NCI-H2227 (cell line): ENCODE measurements around the gene AP3B1.

Source experiments
- DNase-seq: peaks from one replicate; lab custom pipeline; 2025; ENCODE audit not compliant: unreplicated experiment; lab: John Stamatoyannopoulos, UW

Gene AP3B1

GRCh38 chr5:78007233-78007632, 287.3 kb downstream of the AP3B1 start:
- DNase-seq: no peak

GRCh38 chr5:78006449-78006848, 288.0 kb downstream of the AP3B1 start:
- no peak for DNase-seq

GRCh38 chr5:78005021-78005785, 289.3 kb downstream of the AP3B1 start:
- peak; percentile 12 for DNase-seq

GRCh38 chr5:78004559-78004958, 289.9 kb downstream of the AP3B1 start:
- DNase-seq: no peak

DNA sequence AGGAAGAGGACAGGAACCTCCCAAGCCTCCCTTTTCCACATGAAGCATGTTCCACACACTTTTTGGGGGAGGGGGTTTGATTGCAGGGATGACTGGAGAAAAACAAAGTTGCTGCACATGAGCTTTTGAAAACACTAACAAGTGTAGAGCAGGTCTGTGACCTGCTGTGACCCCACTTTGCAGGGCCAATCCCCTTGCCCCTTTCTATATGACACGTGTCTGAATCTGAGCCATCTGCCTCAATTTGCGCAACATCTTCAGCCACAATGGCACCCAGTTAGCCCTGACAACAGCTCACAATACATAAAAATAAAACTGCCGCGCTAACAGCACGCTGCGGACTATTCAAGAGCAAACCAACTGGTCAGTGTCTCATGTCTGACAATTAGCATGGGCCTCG, 290.6 kb downstream of the AP3B1 start:
- peak; percentile 17 for DNase-seq

- DNase-seq: no peak
These were observed 291.0 kb downstream of the AP3B1 start for GRCh38 chr5:78003450-78003849.

GRCh38 chr5:78002690-78003089, 291.8 kb downstream of the AP3B1 start:
- no peak for DNase-seq

DNA sequence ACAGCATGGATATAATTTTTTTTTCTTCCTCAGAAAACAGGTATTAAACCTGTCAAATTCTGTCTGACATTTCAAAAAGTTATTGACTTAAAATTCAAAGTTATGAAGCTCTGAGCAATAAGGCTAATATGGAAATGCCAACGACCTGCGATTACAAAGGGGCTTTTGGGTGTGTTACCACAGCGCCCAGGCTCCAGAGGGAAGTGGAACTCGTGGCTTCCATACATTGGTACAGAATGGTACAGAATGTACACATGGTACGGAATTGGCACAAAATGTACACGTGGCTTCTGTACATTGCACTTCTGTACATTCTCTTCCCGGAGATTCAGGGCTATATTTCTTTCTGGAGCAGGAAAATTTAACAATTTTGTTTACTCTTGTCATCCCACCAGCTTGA, 293.3 kb downstream of the AP3B1 start:
- no peak for DNase-seq

- no peak for DNase-seq
These were observed 294.3 kb downstream of the AP3B1 start for GRCh38 chr5:78000191-78000590.

DNA sequence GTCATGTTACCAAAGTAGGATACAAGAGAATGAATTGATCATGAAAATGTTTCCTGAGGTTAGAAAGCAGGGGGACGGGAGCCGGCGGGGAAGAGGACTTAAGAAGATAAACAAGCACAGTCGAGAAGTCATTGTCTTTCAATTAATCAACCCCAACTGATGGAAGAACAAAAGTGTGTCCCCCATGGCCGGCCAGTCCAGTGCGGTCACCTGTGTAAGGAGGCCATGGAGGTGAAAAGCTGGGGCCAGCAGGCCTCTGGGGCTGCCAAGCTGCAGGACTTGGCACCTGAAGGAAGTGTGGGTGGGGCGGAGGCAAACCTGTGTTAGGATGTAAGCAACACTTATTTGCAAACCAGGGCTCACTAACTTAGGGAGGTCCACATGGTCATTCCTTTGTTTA, 295.1 kb downstream of the AP3B1 start:
- DNase-seq: no peak

DNA sequence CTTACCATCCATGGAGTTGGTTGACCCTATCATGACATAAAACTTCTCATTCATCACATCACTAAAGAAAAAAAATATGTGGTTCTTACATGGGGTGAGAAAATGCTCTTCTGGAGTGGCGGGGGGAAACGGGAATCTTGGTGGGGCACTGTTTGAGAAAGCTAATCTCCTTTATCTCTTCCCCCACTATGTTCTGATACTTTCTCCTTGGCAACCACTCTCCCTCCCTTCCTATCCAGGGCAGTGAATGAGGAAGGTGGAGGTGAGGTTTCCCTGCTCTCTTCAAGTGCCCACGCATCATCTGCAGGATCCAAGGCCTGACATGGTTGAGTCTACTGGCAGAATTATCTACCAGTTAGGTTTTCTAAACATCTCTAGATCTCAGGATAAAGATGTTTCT, 297.6 kb downstream of the AP3B1 start:
- DNase-seq: no peak

- DNase-seq: no peak
These were observed 298.6 kb downstream of the AP3B1 start for GRCh38 chr5:77995793-77996409.

- no peak for DNase-seq
These were observed 299.6 kb downstream of the AP3B1 start for GRCh38 chr5:77994943-77995342.

DNA sequence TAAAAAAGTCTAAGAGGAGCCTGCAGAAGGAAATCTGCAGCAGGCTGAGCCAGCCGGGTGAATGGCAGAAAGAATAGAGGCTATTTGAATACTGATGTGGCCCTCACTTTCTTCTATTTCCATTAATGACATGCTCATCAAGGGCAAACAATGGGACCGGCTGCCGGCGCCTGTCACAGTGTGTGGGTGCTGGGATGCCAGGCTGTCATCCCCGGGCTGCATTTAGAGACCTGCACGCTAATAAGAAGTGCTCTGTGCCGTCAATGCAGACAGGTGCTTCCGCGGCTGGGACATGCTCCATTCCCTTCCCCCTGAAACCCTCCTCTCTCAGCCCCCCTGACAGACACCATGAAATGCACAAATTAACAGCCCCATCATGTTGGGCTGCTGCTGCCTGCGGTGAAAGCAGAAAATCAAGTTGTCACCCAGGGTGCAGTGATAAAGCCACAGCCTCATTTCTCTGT, 300.6 kb downstream of the AP3B1 start:
- DNase-seq: no peak

DNA sequence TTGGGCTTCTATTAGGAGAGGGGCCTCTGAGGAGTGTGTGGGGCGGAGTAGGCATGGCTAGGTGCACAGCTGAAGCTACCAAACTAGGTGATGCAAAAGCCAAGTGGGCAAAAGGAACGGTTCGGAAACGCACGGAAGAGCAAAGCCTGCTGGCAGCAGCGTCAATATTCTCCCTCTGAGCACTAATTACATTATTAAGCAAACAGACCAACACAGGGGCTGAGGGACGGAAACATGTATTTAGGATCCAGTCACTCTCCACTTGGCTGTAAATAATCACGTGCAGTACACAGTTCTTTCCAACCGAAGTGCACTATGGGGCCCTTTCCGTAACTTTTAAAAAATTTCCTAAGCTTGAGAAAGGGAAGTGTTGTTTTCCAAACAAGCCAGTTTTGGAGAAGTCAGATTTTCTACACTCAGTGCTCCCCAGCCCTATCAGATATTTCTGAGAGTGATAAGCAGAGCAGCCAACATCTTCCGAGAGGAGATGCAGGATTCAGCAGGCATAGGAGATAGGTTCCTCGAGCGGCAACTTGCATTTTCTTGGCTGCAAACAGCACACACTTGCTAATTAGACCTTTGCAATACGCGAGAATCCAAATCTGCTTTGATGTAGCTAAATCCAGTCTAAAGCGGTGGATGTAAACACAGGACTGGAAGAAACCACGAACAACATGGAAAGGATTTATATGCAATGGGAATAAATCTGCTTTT, 301.2 kb downstream of the AP3B1 start:
- DNase-seq: no peak

GRCh38 chr5:77991084-77991483, 303.4 kb downstream of the AP3B1 start:
- no peak for DNase-seq

- DNase-seq: peak; percentile 36
These were observed 304.5 kb downstream of the AP3B1 start for GRCh38 chr5:77990020-77990419.

- no peak for DNase-seq
These were observed 306.5 kb downstream of the AP3B1 start for GRCh38 chr5:77987988-77988387.

DNA sequence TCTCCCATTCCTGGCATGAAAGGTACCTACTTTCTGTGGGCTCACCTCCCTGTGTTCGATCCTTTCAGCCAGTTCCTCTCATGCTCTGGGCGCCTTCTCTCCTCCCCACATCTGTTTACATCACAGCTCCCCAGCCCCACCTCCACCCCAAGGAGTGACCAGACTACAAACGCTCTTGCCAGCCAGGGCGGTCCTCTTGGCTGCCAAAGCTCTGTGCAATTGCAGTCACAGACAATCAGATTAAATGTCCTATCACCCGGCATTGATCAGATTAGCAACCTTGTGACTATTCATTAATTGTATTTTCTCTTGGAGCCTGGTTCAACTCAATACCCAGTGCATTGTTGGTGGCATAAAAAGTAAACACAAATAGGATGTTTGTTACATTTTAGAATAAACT, 307.2 kb downstream of the AP3B1 start:
- DNase-seq: no peak

GRCh38 chr5:77986261-77986660, 308.2 kb downstream of the AP3B1 start:
- DNase-seq: no peak

- no peak for DNase-seq
These were observed 309.3 kb downstream of the AP3B1 start for GRCh38 chr5:77985247-77985646.

GRCh38 chr5:77984587-77984986, 309.9 kb downstream of the AP3B1 start:
- no peak for DNase-seq
